ENCODE measurements around the gene UBXN7.
"Not testable (repeated sequence)": the region's sequence is repeated elsewhere in the genome, so short reads cannot be mapped to it uniquely, and the experiment has no call there.

DNA sequence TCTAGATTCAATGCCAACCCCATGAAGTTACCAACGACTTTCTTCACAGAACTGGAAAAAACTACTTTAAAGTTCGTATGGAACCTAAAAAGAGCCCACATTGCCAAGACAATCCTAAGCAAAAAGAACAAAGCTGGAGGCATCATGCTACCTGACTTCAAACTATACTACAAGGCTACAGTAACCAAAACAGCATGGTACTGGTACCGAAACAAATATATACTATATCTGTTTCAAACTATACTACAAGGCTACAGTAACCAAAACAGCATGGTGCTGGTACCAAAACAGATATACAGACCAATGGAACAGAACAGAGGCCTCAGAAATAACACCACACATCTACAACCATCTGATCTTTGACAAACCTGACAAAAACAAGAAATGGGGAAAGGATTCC, 45.4 kb downstream of the UBXN7 start:
- TF ChIP-seq RAD21 (conservative IDR thresholded peaks at IDR 0.05): not testable (repeated sequence)
- TF ChIP-seq, protein P1, sequence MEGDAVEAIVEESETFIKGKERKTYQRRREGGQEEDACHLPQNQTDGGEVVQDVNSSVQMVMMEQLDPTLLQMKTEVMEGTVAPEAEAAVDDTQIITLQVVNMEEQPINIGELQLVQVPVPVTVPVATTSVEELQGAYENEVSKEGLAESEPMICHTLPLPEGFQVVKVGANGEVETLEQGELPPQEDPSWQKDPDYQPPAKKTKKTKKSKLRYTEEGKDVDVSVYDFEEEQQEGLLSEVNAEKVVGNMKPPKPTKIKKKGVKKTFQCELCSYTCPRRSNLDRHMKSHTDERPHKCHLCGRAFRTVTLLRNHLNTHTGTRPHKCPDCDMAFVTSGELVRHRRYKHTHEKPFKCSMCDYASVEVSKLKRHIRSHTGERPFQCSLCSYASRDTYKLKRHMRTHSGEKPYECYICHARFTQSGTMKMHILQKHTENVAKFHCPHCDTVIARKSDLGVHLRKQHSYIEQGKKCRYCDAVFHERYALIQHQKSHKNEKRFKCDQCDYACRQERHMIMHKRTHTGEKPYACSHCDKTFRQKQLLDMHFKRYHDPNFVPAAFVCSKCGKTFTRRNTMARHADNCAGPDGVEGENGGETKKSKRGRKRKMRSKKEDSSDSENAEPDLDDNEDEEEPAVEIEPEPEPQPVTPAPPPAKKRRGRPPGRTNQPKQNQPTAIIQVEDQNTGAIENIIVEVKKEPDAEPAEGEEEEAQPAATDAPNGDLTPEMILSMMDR (IDR thresholded peaks at IDR 0.05; ENCODE audit: poor library complexity, severe bottlenecking): not testable (repeated sequence)
